PFSK-1 (cell line): ENCODE data around the gene TMEM169.

ENCODE experiments used
- FOXP2 ChIP-seq: optimal IDR thresholded peaks from 2 replicates; pipeline ENCODE3; 2011; ENCODE audit warnings: borderline replicate concordance, control low read depth, inconsistent platforms; ENCODE audit not compliant: insufficient read depth; ENCODE audit errors: extremely low read length, extremely low read depth
- POLR2AphosphoS5 ChIP-seq: IDR thresholded peaks from 2 replicates; pipeline ENCODE4 v1.6.1; 2012; ENCODE audit warnings: low read depth, mild to moderate bottlenecking, control low read depth, low read length, moderate library complexity
- SIN3A ChIP-seq: IDR thresholded peaks from 2 replicates; pipeline ENCODE4 v1.6.1; 2012; ENCODE audit warnings: mild to moderate bottlenecking, low read length, moderate library complexity, borderline replicate concordance; ENCODE audit not compliant: insufficient read depth
- TAF1 ChIP-seq: IDR thresholded peaks from 2 replicates; pipeline ENCODE4 v1.6.1; 2012; ENCODE audit warnings: low read length, control low read depth, borderline replicate concordance; ENCODE audit not compliant: insufficient read depth
- TF ChIP-seq, protein P1 (sequence below), 2 experiments: IDR thresholded peaks; 2 replicates each; pipeline versions ENCODE4 v1.6.1 to v1.8.0; 2011 to 2012; ENCODE audit warnings: low read depth in 2 of 2, low read length in 2 of 2, control low read depth in 1 of 2, inconsistent platforms in 1 of 2, mild to moderate bottlenecking in 1 of 2, moderate library complexity in 1 of 2; ENCODE audit not compliant: insufficient read depth in 1 of 2

DNA sequence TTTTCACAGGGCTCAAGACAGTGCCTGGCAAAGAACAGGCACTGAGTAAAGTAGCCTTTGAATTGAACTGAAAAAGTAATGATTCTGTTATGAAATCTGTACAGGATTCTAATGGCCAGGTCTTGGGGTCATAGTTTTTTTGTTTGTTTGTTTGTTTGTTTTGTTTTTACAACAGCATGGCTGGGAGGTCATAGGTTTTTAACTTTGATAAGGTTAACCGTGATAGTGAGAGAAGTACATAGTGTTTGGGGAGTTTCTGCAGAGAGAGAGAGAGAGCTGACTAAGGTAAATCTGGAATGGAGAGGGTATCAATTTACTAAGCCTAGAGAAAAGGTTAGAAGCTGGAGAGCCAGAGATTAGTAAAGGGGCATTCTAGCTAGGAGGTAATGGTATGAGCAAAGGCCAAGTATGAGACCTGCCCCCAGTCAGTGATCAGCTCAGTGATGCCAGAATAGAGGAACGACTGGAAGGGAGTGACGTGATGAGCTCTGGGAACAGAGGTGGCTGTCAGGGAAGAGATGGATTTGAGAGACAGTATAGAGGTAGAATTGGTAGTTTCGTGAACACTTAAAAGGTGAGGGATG is 53.3 kb downstream of the TMEM169 start:
- TF ChIP-seq POLR2AphosphoS5 (no peak), TAF1 (no peak), FOXP2 (no peak), SIN3A (no peak)
- TF ChIP-seq, protein P1, sequence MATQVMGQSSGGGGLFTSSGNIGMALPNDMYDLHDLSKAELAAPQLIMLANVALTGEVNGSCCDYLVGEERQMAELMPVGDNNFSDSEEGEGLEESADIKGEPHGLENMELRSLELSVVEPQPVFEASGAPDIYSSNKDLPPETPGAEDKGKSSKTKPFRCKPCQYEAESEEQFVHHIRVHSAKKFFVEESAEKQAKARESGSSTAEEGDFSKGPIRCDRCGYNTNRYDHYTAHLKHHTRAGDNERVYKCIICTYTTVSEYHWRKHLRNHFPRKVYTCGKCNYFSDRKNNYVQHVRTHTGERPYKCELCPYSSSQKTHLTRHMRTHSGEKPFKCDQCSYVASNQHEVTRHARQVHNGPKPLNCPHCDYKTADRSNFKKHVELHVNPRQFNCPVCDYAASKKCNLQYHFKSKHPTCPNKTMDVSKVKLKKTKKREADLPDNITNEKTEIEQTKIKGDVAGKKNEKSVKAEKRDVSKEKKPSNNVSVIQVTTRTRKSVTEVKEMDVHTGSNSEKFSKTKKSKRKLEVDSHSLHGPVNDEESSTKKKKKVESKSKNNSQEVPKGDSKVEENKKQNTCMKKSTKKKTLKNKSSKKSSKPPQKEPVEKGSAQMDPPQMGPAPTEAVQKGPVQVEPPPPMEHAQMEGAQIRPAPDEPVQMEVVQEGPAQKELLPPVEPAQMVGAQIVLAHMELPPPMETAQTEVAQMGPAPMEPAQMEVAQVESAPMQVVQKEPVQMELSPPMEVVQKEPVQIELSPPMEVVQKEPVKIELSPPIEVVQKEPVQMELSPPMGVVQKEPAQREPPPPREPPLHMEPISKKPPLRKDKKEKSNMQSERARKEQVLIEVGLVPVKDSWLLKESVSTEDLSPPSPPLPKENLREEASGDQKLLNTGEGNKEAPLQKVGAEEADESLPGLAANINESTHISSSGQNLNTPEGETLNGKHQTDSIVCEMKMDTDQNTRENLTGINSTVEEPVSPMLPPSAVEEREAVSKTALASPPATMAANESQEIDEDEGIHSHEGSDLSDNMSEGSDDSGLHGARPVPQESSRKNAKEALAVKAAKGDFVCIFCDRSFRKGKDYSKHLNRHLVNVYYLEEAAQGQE (IDR thresholded peaks at IDR 0.05; ENCODE audit: insufficient read depth in 1 of 2, low read depth in 2 of 2, low read length in 2 of 2), result no peak
